ENCODE results near the gene TUBG1.
A peak's percentile ranks its signal among the peaks of the same experiment; 100 is the strongest.
"Not testable (repeated sequence)": the region's sequence is repeated elsewhere in the genome, so short reads cannot be mapped to it uniquely, and the experiment has no call there.

TUBG1 gene

DNA sequence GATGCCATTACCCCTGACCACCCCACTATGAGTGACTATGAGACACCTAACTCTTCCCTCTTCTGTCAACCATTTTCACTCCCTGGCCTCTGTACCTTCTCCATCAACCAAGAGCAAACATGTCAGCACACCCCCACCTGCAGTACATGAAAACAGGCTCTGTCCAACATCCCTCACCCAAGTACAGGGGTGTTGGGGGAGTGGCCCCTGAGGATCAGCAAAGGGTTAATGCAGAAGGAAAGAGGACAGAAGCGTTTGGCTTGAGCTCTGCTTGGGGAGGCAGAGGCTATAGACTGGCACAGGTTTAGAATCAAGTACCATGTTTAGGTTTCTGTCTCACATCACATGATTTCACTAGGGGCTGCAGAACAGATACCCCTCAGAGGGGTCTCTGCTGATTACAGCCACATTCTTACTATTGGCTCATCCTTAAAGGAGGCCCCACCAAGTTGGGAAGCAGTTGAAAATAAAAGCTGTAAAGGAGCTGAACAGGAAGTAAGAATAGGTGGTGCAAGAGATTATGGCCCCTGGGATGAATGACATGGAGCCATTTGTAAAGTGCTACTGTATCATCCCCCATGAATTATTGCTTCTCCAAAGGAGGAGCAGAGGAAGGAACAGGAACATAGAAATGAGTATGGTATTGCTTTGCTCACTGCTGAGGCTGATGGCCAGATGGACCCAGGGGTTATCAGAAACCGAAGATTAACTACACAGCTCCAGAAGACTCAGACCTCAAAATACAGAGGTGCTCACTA, 29.5 kb upstream of the TUBG1 start:
- no peak for DNase-seq

DNA sequence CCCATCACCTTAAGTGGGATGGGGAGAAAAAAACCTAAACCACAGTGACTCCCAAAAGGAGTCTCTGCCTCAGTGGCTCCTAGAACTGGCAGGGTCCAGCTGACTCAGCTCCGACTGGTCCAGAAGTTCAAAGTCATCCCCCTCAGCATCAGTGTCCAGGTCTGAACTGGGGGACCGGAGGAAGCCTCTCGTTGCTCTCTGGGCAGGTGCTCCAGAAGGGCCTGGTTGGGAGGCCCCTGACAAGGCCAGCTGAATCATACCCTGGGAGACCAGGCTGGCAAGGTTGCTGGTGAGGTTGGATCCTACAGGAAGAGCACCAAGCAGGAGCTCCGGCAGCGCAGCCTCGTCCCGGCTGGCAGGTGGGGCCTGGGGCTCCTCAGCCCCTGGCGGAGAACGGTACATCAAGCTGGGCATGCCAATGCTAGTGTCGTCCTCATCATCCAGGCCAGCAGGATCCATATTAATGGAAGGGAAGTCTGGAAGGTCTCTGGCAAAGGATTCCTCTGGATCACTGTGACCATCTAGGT, 27.7 kb upstream of the TUBG1 start:
- no peak for DNase-seq

DNA sequence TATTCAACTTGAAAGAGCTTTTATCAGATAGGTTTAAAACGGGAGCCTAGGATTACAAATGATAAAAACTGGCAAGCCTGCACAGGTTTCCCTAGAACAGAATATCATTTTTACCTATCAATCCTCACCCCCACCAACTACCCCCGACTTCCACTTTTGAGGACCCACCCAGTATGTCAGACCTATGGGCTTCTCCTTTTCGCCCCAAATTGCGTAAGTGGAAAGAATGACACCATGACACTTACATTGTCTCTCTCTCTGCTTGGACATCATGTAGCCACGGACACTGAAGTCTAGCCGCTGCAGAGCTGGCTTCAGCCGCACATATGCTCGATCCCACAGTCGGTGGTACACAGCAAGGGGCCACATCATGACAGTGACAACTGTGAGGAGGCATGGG, 24.6 kb upstream of the TUBG1 start:
- DNase-seq, result no peak

DNA sequence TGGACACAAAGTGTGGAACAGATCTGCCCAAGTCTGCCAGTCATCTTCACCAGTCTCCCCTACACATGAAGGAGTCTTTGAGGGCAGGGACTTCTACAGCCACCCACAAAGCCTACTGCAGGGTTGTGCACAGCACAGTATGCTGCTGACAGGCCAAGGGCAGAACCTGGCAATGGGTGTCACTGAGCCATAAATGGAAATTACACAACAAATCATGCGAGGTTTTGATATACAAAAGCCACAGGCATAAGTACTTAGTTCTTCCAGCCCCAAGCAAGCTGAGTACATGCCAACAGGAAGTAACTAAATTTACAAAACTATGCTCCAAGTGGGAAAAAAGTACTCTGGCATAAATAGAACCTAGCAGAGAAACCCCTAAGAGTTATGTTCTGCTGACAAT, 24.1 kb upstream of the TUBG1 start:
- DNase-seq, result no peak

DNA sequence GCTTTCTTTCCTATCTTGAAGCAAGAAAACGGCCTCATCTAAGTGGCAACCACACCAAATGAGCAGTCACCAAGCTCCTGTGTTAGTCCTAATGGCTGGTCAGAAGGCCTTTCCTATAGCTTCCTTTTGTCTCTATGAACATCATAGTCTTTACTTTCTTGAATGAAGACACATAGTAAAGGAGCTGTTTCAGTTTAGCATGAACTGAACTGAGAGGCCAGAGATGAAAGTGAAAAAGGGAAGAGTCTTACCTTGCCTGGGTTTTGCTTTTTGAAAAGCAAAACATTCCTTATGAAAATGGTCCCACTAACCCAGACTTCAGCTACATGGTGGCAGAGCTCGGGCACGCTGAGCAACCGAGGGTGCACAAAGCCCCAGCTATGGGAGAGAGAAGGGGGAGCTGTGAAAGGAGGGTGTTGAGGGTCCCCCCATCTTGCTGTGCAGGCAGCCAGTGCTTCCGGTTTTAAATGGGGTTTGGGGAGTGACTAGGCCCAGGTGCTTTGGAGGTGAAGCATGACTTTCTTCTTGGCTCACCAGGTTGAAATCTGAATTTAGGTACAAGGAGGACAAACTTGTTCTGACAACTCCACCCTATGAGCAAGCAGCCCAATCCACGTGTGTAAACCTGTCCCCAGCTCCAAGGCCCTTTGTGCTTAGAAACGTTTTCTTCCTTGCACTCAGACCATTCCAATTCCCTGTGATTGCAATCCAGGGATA, 22.8 kb upstream of the TUBG1 start:
- no peak for DNase-seq

DNA sequence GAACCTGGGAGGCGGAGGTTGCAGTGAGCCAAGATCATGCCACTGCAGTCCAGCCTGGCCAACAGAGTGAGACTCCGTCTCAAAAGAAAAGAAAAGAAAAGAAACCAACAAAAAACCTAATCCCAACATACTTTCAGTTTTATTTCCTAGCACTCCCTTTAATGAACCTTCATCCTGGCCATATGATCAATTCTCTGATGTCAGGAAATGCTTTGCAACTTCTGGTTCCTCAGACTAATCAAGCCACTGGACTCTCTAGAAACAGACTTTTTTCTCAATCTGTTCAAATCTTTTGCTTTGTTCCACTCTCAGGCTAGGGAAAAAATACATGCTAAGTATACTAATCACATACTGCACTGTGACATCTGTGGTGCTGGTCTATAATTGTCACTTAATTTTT, 18.6 kb upstream of the TUBG1 start:
- DNase-seq, result no peak

DNA sequence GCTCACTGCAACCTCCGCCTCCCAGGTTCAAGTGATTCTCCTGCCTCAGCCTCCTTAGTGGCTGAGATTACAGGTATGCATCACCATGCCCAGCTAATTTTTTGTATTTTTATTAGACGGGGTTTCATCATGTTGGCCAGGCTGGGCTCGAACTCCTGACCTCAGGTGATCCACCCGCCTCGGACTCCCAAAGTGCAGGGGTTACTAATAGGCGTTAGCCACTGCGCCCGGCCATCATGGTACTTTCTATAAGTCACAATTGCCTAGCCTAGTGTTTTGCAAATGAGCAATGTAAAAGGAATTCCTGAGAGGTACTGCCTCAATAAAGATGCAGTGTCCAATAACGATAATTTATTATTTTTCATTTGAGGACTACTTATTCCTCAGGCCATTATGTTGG, 18.1 kb upstream of the TUBG1 start:
- DNase-seq, result no peak

DNA sequence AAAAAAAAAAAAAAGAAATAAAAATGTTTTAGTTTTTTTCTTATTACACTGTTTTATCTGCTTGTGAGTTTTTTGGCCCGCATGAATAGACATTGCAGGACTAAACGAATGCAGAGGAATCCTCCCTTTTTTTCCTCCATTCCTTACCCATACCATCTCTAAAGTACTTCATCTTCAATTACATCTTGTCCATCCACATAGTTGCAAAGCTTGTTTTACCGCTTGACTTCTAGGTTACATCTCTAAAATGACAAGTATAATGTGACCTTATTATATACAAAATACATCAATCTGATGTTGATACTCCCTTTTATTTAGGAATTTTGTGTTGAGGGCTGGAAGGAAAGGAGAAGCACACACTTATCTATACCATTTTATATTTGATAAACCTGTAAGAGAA, 13.1 kb upstream of the TUBG1 start:
- DNase-seq, result no peak

DNA sequence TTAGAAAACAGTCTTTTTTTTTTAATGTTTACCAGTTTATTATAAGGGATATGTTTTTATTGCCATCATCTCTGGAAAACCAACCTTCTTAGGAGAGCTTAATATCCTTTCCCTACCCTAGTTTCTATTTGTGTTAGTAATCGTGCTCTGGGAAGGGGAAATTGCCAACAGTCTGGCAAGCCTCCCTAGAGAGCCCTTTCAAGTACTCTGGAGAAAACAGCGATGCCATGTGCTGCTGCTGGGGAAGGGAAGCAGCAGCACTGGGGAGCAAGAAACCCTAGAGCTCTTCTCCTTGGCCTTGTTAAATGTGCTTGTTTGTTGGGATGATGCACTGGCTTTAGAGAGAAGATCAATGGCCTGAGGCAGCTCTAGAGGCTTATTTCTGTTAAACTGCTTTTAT, 10.6 kb upstream of the TUBG1 start:
- DNase-seq, result no peak

DNA sequence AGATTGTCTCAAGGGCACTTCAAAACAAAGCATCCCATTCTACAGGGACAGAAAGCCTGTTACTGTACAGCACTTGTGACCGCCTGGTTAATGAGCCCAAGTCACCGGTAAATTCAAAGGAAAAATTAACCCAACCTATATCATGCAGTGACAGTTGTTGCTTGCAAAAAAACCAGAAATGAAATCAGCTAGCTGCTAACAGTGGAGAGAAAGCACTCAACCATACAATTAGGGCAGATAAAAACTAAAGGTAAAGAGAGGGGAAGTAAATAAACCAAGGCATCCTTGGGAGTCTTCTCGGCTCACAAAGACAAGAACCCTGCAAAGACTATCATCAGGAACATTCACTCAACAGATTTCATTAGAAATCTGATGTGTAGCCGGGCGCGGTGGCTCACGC, 6.2 kb upstream of the TUBG1 start:
- DNase-seq, result no peak

DNA sequence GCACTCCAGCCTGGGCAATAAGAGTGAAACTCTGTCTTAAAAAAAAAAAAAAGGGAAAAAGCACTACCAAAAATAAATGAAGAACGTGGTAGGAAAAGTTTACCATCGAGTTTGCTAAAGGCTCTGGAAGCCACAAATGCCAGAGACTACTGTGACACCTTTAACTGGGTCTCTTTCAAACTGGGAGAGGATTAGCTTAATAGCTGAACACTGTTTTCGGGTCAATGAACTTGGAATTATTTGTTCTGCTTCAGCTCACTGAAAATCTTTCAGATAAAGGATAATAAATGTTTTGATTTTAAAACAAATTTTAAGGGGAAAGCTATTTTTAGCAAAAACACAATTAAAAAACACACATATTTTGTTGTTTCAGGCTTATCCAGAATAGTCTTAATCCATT, 1.7 kb upstream of the TUBG1 start:
- no peak for DNase-seq

DNA sequence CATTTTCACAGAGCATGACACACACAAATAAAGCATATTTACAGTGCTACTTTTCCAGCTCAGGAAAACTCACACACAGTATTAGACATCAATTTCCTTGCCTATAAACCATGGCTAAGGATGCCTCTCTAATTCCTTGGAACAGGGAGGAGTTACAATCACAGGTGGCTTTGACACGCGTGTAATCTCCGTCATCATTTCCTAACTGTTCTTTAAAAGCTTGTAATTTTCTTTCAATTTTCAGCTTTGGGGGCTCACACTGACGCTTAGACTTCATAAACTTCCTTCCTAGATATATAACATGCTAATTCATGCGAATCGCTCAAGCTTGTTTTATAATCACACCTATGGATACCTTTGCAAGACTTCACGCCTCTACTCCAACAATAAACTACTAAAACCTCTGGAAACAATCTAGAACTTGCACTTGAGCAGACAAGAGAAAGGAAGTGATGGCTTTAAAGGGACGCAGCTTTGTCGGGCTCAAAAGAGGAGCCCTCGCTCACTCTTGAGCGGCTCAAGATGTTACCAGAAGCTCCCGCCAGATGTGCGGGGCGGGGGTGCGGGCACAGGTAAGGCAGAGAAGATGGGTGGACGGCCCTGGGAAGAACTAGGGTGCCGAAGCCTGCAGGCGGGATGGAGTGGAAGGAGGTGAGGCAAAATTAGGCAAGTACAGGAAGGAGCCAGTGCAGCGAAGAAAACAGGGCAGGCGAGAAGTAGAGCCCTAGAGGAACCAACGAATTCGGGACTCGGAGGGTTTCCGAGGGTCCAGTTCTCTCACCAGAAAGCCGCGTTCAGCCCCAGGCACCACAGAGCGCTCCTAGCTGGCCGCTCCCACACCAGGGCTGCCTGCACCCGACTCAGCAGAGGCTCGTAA, 940 bp upstream of the TUBG1 start:
- peak; percentile 41 to 87 for DNase-seq

DNA sequence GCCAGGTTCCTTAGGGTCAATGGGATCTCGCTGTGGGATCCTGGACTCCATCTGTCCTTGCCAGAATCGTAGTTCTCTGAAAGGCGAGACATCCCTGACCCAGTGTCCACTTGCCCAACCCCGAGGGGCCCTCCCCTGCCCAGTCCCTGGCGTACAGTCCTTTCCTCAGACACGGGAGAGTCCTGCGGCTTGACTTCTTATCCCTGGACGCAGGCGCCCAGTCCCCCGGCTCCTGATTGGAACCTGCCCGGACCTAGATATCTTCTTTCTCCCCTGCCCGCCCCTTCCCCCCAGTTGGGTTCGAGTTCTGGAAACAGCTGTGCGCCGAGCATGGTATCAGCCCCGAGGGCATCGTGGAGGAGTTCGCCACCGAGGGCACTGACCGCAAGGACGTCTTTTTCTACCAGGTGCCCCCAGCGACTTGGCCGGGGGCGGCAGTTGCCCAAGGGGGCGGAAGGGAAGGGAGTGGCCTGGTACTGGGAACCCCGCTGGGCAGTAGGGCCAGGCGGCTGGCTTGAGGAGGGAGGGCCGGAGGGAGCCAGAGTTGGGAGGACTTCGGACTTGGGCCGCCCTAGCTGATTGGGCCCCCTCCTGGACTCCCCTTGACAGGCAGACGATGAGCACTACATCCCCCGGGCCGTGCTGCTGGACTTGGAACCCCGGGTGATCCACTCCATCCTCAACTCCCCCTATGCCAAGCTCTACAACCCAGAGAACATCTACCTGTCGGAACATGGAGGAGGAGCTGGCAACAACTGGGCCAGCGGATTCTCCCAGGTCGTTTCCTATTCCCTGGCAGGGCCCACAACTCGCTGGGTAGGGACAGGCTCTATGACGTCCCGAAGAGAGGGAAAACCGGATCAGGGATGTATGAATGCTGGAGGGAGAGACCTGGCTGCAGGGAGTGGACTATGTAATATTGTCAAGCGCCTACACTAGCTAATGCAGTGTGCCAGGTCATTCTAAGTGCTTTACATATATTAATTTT, 625 bp downstream of the TUBG1 start:
- DNase-seq, result peak; percentile 48 to 55

DNA sequence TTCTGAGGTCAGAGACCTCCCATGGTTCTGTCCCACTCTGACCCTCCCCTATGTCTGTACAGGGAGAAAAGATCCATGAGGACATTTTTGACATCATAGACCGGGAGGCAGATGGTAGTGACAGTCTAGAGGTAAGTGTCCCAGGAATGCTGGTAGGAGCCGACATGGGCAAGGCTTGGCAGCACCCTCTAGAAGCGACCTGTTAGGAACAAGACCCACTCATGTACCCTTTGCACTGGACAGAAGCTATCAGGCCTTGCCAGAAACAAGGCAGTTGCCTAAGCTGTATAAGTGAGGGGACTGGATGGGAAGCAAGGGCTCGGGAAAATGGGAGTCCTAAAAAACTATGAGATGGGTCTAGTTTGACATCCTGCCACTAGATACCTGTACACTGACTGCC, 2.5 kb downstream of the TUBG1 start:
- no peak for DNase-seq

DNA sequence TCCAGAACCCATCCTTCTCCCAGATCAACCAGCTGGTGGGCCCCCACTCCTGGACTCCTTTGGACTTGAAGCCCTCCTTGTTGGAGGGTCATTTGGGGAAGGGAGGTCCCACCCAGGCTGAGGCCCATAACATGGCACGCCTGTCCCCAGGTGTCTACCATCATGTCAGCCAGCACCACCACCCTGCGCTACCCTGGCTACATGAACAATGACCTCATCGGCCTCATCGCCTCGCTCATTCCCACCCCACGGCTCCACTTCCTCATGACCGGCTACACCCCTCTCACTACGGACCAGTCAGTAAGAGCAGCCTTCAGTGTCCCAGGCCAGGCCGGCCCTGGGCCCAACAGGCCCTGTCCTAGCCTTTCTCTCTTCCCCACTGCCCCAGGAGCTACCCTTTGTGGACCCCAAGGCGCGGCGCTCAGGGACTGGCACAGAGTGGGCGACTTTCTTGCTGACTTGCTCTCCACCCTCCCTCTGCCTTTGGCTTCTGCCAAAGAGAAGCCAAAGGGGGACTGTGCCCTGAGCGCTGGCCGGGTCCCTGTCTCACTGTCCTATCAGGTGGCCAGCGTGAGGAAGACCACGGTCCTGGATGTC, 4.3 kb downstream of the TUBG1 start:
- no peak for DNase-seq

DNA sequence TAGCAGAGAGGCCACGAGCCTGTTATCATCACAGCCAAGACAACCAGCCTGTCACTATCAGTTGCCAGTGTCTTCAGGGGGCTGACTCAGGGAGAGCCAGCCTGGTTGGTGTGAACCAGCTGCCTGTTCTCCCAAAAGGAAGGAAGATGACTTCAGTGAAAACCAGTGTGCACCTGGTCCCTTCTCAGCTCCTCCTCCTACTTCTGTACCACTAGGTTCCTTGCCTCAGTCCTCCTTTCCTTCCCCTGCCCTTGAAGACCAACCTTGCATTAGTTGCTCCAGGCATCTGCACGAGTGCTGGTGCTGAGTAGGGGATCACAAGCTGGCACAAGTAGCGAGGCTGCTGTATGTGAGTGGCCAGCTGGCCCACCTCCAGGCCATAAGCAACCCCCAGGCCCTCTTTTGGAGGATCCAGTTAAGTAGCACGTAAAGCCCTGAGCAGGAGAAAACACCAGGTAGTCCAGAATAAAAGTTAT, 8.5 kb downstream of the TUBG1 start:
- DNase-seq, result no peak

DNA sequence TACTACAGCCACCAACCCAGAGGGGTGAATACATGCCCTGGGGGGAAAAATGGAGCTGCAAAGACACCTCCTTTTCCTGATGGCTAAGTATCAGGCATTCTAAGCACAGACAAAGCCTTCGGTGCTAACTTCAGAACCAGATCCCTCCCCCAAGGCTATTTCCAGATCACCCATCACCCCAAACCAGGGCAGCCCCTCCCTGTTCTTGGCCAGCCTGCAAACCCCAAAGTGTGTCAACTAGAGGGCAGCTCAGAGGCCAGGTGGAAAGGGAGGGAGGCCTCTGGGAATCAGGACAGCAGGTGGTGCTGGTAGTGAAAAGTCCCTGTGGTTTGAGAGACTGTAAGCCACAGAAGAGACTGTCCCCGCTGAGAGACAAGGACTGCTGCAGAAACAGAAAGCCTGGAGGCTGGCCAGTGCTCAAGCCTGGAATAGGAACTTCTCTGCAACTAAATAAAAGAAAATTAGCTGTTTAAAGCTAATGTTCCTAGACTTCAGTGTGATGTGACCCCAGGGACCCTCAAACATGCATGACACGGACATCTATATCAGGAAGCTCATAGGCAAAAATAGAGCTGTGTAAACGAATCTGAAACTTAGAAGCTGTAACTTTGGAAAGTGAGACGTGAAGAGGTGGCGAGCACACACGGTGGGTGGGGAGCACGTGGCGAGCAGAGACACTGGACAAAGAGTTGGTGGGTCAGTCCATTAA, 9.1 kb downstream of the TUBG1 start:
- DNase-seq, result peak; percentile 36 to 70

DNA sequence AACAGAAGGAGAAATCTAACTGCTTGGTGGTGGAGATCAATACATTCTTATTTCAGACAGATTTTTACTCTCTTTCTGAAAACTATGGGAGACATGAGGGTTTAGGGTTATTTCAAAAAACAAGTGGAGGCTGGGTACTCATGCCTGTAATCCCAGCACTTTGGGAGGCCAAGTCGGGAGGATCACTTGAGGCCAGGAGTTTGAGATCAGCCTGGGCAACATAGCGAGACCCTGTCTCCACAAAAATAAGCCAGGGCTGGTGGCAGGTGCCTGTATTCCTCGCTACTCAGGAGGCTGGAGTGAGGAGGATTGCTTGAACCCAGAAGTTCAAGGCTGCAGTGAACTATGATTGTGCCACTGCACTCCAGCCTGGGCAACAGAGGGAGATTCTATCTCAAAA, 12.5 kb downstream of the TUBG1 start:
- DNase-seq, result not testable (repeated sequence)

DNA sequence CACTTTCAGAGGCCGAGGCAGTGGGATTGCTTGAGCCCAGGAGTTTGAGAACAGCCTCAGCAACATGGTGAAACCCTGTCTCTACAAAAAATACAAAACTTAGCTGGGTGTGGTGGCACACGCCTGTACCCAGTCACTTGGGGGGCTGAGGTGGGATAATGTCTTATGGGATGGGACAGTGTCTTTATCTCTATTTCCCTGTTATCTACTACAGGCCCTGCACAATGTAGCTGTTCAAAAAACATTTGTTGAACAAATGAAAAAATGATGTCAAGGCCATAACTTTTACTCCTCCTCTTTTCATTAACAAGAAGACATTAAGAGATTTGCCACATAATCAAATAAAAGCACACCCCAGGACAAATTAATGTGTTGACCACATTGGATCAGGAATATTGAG, 13.8 kb downstream of the TUBG1 start:
- DNase-seq, result no peak

DNA sequence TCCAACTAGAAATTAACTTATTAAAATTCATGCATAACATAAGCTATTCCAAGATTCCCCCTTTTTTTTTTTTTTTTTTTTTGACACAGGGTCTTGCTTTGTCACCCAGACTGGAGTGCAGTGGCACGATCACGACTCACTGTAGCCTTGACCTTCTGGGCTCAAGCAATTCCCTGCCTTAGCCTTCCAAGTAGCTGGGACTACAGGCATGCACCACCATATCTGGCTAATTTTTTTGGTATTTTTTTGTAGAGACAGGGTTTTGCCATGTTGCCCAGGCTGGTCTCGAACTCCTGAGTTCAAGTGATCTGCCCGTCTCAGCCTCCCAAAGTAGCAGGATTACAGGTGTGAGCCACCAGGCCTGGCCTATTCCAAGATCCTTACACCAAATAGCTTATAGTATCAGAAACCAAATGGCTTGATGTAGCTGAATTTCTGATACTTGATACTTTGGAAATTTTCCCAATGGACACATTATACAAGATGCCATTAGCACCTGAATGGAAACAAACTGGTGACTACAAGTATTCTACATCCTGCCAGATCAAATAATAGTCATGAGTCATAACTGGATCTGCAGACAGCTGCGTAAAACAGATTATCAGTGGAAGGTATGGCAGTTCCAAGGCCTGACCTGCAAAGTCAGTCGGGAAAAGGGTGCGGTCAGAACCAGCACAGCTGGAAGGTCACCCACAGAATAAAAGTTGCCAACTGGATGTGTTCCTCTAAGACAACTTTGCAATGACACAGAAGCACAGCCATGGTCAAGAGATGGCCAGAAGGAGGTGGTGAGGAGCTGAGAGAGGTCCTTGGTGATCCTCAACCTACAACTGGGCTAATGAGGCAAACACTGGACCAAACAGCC, 14.5 kb downstream of the TUBG1 start:
- no peak for DNase-seq
